NCI-H2171 treated with DMSO at 0.1 percent for 48 hours (cell line): Measurements from ENCODE around the gene BCAM.
"Not testable (repeated sequence)": the region's sequence is repeated elsewhere in the genome, so short reads cannot be mapped to it uniquely, and the experiment has no call there.

Experiments
- DNase-seq: peaks from one replicate; lab custom pipeline; 2025; lab: John Stamatoyannopoulos, UW

Gene BCAM

GRCh38 chr19:44817725-44818465 lies 9.0 kb downstream of the BCAM start:
- DNase-seq = no peak

GRCh38 chr19:44818466-44819031 lies 9.6 kb downstream of the BCAM start:
- no peak for DNase-seq

- no peak for DNase-seq
These were observed 10.4 kb downstream of the BCAM start for GRCh38 chr19:44819246-44819832.

- DNase-seq = no peak
These were observed 12.0 kb downstream of the BCAM start for GRCh38 chr19:44820648-44821609.

GRCh38 chr19:44822177-44822576 lies 13.3 kb downstream of the BCAM start:
- no peak for DNase-seq

- DNase-seq = no peak
These were observed 13.9 kb downstream of the BCAM start for GRCh38 chr19:44822670-44823372.

GRCh38 chr19:44823373-44823698 lies 14.4 kb downstream of the BCAM start:
- DNase-seq = no peak

GRCh38 chr19:44824761-44825160 lies 15.9 kb downstream of the BCAM start:
- no peak for DNase-seq

GRCh38 chr19:44832875-44833274 lies 24.0 kb downstream of the BCAM start:
- DNase-seq = not testable (repeated sequence)

GRCh38 chr19:44834399-44834798 lies 25.5 kb downstream of the BCAM start:
- not testable (repeated sequence) for DNase-seq

GRCh38 chr19:44839276-44839675 lies 30.4 kb downstream of the BCAM start:
- DNase-seq = no peak

- DNase-seq = no peak
These were observed 31.9 kb downstream of the BCAM start for GRCh38 chr19:44840811-44841210.

GRCh38 chr19:44841231-44841630 lies 32.3 kb downstream of the BCAM start:
- DNase-seq = no peak

- DNase-seq = no peak
These were observed 36.3 kb downstream of the BCAM start for GRCh38 chr19:44845286-44845611.

- DNase-seq = peak; percentile 95
These were observed 36.9 kb downstream of the BCAM start, which contains the start of gene NECTIN2 for GRCh38 chr19:44845612-44846454. Gene NECTIN2 (plus strand): TSS chr19:44846297. CDS start chr19:44846526, 229 bp downstream.

GRCh38 chr19:44846455-44847143 lies 37.7 kb downstream of the BCAM start:
- DNase-seq = no peak

GRCh38 chr19:44847144-44848035 lies 38.5 kb downstream of the BCAM start:
- no peak for DNase-seq

GRCh38 chr19:44848036-44848811 lies 39.3 kb downstream of the BCAM start:
- DNase-seq = no peak
